Progenitor cell of endocrine pancreas (in vitro differentiated cells): ENCODE data around the gene POLR1B. TPM values are rescaled to one million over a fixed set of nuclear protein-coding genes. Genes with fewer than 3 reads are reported as not detected.

Experiments
- DNase-seq: peaks from one replicate; pipeline ENCODE4 v3.0.0; 2021; ENCODE audit warnings: low spot score; ENCODE audit not compliant: unreplicated experiment
- H3K27ac Mint-ChIP-seq: 2 replicates; pipeline ENCODE4 v1.8.0; 2021; ENCODE audit warnings: mild to moderate bottlenecking, moderate library complexity, mixed read lengths
- H3K27me3 Mint-ChIP-seq: 2 replicates; pipeline ENCODE4 v1.8.0; 2021; ENCODE audit warnings: mixed read lengths
- H3K36me3 Mint-ChIP-seq: 2 replicates; pipeline ENCODE4 v1.8.0; 2022; ENCODE audit warnings: mixed read lengths; ENCODE audit not compliant: insufficient read depth
- H3K4me1 Mint-ChIP-seq: 2 replicates; pipeline ENCODE4 v1.8.0; 2021; ENCODE audit warnings: low read depth, mixed read lengths
- H3K4me3 Mint-ChIP-seq: 2 replicates; pipeline ENCODE4 v1.8.0; 2021; ENCODE audit warnings: low read depth, mild to moderate bottlenecking, moderate library complexity, mixed read lengths
- H3K9me3 Mint-ChIP-seq: 2 replicates; pipeline ENCODE4 v1.8.0; 2021; ENCODE audit warnings: low read depth, mixed read lengths
- total RNA-seq: library from RNA; stranded (reverse); gene quantifications from 2 replicates; pipeline ENCODE4 v1.2.1, GENCODE V29; 2021
- TF ChIP-seq, protein P1 (sequence below): fragments of 200-600 bp; sonication (generic); IDR thresholded peaks from one replicate; pipeline ENCODE4 v1.5.0; 2021; ENCODE audit warnings: antibody characterized with exemption, mild to moderate bottlenecking; ENCODE audit not compliant: unreplicated experiment

Gene POLR1B
- total RNA-seq, 1 donor from 2014 or later: 35.9 TPM

DNA sequence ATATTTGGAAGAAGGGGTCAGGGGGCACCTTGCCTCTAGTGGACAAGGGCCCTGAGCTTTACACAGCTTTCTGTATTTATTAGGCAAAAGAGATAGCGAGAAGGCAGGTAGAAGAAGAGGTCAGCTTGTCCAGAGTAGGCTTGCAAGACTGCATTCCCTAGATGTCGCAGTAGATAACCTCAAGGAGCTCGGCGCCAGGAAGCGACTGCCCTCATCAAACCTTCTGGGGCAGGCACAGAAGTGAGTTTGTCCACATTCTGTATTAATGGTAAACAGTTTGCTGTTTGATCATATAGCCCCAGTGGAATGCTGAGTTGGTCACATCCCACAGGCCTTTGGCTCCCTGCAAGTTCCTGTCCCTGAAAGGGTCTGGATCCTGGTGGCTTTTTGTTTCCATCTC lies 49.1 kb downstream of the POLR1B start:
- H3K4me1 Mint-ChIP-seq: peaks cover 8% of the 10 kb centered on the region
- no peak overlapping the region for H3K4me3 Mint-ChIP-seq
- no peaks in the 10 kb centered on the region for H3K27me3 Mint-ChIP-seq
- DNase-seq: no peak
- TF ChIP-seq, protein P1, sequence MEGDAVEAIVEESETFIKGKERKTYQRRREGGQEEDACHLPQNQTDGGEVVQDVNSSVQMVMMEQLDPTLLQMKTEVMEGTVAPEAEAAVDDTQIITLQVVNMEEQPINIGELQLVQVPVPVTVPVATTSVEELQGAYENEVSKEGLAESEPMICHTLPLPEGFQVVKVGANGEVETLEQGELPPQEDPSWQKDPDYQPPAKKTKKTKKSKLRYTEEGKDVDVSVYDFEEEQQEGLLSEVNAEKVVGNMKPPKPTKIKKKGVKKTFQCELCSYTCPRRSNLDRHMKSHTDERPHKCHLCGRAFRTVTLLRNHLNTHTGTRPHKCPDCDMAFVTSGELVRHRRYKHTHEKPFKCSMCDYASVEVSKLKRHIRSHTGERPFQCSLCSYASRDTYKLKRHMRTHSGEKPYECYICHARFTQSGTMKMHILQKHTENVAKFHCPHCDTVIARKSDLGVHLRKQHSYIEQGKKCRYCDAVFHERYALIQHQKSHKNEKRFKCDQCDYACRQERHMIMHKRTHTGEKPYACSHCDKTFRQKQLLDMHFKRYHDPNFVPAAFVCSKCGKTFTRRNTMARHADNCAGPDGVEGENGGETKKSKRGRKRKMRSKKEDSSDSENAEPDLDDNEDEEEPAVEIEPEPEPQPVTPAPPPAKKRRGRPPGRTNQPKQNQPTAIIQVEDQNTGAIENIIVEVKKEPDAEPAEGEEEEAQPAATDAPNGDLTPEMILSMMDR: no peak
- H3K9me3 Mint-ChIP-seq: no peaks in the 10 kb centered on the region
- peaks cover 15% of the 10 kb centered on the region for H3K36me3 Mint-ChIP-seq
- H3K27ac Mint-ChIP-seq: peak overlapping the region; percentile 56

DNA sequence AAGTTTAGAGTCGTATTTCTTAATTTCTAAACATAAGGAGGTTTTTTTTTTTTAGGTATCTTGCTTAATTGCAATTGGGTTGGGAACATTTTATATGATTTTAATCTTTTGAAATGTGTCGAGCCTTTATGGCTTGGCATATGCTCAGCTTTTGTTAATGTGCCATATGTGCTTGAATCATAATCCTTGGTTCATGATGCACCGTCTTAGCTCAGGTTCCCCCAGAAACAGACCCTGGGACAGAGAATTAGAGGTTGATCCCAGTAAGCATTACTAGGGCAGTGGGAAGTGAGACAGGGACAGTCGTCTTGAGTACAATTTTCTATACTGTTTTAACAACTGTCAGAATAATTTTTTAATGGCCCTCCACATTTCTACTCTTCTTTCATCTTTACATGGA lies 51.5 kb downstream of the POLR1B start:
- DNase-seq: no peak
- Mint-ChIP-seq H3K27me3 (no peaks in the 10 kb centered on the region), H3K27ac (no peak overlapping the region), H3K9me3 (no peaks in the 10 kb centered on the region), H3K36me3 (peaks cover 5% of the 10 kb centered on the region), H3K4me1 (peaks cover 8% of the 10 kb centered on the region), H3K4me3 (no peak overlapping the region)
- TF ChIP-seq, protein P1: no peak

DNA sequence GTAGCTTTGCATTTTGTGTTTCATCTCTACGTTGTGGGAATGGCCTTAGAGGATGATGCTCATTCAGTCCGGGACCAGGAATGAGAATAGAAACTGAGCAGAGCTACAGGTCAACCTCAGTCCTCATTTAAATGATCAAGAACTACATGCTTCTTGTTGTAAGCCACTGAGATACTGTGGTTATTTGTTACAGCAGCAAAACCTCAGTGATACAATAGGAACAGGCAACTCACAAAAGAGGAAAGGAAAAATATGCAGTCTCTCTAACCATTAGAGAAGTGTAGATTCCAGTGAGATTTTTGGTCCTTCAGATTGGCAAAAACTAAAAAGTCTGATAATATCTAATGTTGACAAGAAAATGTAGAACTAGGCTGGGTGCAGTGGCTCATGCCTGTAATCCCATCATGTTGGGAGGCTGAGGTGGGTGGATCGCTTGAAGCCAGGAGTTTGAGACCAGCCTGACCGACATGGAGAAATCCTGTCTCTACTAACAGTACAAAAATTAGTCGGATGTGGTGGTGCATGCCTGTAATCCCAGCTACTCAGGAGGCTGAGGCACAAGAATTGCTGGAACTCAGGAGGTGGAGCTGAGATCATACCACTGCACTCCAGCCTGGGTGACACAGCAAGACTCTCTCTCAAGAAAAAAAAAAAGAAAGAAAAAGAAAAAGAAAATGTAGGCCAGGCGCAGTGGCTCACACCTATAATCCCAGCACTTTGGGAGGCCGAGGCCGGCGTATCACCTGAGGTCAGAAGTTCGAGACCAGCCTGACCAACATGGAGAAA lies 55.5 kb downstream of the POLR1B start:
- H3K36me3 Mint-ChIP-seq: peaks cover 3% of the 10 kb centered on the region
- DNase-seq: no peak
- H3K27ac Mint-ChIP-seq: no peak overlapping the region

DNA sequence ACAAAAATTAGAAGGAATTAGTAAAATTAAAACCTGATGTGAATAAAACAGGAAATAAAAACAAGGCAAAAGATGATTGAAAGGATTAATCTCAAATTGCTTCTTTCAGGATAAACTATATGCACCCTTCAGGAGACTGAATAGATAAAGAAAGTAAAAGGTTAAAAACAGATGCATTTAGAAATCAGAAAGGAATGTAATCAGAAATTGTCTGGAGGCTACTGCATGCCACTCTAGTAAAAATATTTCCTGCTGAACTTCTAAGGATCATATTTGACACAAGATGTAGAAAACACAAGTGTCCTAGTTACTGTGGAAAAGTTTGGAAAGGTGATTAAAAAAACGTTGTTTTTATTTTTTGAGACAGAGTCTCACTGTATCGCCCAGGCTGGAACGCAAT lies 58.4 kb downstream of the POLR1B start:
- peaks cover 16% of the 10 kb centered on the region for H3K4me1 Mint-ChIP-seq
- no peaks in the 10 kb centered on the region for H3K9me3 Mint-ChIP-seq
- no peak overlapping the region for H3K4me3 Mint-ChIP-seq
- no peak for DNase-seq
- TF ChIP-seq, protein P1: no peak
- H3K36me3 Mint-ChIP-seq: no peaks in the 10 kb centered on the region
- H3K27me3 Mint-ChIP-seq: no peaks in the 10 kb centered on the region
- H3K27ac Mint-ChIP-seq: no peak overlapping the region

More for the DNA sequence above, 55.5 kb downstream of the POLR1B start:
- Mint-ChIP-seq H3K4me3 (no peak overlapping the region), H3K27me3 (no peaks in the 10 kb centered on the region), H3K4me1 (peaks cover 7% of the 10 kb centered on the region), H3K9me3 (no peaks in the 10 kb centered on the region)
- TF ChIP-seq, protein P1: no peak

DNA sequence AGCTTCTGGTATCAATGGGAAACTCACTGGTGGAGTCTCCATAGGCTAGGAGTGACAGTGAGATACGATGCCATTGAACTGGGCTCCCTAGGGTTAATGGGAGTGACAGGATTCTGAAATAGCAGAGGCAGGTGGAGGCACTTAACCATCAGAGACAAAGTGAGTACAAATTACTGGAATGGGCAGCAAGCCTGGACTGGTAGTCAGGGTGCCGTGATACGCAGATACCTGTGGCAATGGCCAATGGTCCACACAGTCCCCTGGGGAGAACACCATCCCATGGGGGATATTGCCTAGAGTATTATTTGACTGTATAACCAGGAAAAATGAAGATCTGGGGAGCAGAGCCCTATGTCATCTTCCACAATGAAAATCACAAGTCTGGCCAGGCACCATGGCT lies 59.5 kb downstream of the POLR1B start:
- TF ChIP-seq, protein P1: no peak
- Mint-ChIP-seq H3K36me3 (no peaks in the 10 kb centered on the region), H3K27me3 (no peaks in the 10 kb centered on the region), H3K4me1 (peaks cover 16% of the 10 kb centered on the region), H3K4me3 (no peak overlapping the region), H3K9me3 (no peaks in the 10 kb centered on the region), H3K27ac (no peak overlapping the region)
- no peak for DNase-seq
